ENCODE measurements around the gene CHL1.

CHL1 gene

DNA sequence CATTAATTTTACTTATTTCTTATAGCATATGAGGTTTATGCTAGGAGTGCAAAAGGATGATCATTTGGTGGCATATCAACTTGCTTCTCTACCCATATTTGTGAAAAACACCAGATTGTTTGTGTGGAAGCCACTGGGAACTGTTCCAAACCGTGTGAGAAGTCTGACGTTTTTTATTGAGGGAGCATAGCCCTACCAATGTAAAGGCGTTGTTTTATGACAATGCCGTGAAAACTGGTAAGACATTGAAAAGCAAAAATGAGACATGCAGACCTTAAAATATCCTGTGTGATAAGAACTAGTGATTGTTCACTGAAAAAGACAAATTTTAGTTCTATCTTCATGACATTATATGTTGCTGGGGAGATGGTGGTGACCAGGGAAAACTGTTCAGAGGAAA lies 87.8 kb downstream of the CHL1 start:
- DNase-seq (ENCODE audit: low spot score) = no peak

DNA sequence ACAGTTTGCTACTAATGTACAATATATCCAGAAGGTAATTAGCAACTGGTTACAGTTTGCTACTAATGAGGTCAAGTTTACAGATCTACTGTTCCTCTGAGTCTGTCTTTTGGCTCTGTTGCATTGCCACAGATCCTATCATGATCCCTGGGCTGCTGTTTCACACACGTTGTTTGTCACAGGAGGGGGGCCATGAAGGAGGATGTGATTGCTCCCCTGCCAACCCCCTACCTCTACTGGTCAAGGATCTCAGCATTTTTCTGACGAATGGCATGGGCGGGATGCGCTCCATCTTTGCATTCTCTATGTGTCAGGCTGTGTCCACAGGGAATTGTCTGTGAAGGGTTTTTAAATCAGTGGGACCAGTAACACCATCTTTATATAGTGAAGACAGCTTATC lies 91.9 kb downstream of the CHL1 start:
- DNase-seq (ENCODE audit: low spot score) = no peak

DNA sequence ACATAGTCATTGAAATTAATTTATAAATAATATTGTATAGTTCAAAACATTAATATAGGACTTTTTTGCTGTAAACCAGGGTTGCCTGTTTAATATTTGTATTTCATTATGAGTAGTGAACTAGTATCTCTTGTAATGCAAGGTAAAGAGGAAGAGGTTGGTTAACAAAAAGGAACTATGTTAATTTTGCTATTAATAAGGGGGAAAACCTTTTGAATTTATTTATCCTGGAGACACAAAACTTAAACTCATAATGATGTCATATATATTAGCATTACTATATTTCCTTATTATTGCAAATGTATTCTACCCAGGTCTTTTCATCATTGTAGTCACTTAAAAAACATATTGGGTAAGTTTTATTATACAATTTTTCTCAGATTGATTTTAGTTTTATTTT lies 94.5 kb downstream of the CHL1 start:
- no peak for DNase-seq (ENCODE audit: low spot score)

DNA sequence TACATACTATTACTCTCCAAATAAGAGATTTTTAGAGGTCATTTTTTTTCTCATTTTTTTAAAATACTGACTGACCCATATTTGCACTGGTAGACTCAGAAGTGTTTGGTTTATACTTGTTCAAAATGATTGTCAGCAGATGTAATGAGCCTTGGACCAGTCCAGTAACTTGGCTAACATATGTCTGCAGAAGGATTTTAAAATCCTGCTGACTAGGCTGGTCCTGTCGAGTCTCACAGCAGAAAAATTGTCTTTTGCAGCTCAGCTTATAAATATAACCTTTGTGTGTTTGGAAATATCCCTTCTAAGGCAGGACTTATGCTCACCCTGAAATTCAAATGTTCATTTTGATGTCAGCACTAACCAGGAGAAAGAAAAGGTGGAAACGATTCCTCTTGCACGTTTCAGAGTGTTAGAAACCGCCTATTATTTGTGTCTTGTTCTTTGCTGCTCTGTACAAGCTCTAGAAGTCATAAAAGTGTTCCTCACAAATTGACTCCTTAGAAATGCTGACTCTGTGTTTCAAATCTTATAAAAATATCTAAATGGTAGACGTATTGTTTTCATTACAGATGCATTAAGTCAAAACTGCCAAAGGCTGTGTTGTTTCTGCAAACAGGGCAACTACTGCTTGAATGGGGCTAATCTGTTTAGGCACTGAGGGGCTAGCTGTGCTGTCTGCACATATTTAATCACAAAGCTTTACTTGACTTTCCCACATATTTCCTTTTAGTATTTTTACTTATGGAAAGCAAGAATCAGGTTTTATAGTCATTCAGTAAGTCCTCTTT lies 95.3 kb downstream of the CHL1 start:
- DNase-seq (ENCODE audit: low spot score) = no peak

DNA sequence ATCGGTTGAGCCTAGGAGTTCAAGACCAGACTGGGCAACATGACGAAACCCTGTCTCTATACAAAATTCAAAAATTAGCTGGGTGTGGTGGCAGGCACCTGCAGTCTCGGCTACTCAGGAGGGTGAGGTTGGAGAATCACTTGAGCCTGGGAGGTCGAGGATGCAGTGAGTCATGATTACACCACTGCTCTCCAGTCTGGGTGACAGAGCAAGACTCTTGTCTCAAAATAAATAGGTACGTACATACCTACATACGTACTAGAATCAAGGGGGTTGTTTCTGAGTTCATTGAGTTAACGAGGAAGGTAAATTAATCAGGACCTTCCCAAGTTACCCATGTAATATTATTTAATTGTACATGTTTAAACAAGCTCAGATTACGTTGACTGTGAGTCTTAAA lies 97.5 kb downstream of the CHL1 start:
- DNase-seq (ENCODE audit: low spot score) = no peak

DNA sequence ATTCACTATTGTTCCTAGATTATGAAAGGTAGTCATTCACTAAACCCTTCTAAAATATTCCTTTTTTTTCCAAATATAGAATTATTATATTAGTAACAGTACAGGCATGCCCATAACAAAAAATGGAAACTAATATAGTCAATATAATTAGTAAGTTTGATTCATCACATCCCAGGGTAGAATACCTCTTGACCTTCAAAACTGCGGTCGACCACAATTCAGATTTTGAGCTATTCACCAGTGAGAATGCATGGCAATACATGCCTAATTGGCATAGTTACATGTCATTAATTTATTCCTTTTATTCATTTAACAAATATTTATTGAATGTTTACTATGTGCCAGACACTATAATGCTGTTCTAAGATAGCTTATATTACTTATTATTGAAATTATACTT lies 98.0 kb downstream of the CHL1 start:
- DNase-seq (ENCODE audit: low spot score) = no peak

DNA sequence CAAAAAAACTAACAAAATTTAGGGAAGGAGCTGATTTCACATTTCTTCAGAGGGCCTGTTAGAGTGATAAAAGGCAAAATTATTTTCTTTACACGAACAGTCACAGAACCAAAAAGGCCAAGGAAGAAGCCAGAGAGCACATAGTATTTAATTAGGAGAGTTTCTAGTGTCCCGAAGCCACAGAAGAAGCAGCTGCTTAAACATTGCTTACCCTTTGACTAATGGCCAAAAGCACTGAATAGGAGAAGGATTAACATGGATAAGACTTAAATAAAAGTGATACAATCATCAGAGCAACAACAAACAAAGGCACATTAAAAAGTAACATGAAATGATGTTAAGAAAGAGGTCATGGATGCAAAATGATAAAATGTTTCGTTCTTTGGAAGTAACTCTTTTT lies 98.6 kb downstream of the CHL1 start:
- no peak for DNase-seq (ENCODE audit: low spot score)

DNA sequence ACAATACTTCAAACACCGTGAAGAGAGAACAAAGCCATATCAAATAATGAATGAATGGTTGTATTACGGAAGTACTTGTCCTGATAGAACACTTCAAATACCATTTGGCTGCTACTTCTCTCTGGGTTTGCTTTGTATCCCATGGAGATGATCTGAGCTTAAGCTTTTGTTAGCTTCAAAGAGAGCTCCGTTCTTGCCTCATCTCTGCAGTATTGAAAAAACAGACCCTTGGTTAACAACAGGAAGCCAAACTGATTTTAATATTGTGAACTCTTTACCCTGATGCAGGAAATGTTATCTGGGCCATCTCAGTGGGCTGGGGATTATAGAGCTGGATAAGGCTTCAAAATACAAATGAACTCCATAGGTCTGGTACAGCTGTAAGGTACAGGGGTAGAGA lies 101.0 kb downstream of the CHL1 start:
- DNase-seq (ENCODE audit: low spot score) = no peak

DNA sequence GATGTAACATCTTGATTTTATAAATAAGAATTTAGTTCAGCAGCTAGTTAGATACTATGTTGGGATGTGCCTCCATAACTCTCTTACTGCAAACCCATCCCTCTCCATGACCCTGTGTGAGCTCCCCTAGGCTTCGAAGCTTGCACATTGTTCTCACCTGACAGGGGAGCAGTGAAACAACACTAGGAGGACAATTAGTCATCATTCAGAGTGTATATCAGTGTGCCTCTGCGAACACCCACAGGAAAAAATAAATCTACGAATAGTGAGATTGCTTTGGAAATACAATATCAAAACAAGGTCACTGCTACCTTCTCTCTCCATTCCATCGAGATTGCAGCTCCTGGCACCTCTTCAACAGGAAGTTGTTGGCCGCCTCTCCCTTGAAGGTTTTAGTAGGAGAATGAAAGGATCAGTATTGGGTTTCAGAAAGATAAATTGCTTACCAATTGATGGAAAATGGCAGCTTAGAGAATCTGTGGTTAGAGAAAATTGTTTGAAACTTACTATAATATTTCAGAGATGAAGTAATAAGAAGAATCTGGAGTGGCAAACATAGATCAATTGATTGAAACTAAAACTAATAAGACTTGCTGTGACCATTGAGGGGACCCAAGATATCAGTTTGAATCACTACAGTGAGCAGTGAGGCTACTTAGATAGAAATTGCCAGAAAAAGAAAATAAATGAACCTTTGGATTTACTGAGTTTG lies 103.2 kb downstream of the CHL1 start:
- DNase-seq (ENCODE audit: low spot score) = no peak

DNA sequence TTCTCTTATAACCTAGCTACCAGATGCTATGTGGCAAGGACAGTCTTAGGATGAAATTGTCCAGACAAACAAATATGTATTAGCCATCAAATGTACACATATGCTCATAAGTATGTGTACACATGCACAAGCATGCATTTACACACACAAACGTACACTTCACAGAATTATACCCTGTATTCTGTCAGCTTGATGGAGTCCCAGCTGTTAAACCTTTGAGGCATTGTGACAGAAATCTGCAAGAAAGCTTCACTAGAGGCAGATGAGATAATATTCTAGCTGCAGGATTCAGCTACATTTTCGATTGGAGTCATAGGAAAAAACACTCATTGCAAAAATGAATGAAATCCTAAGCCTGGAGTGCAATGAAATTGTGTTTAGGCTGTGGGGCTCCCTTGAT lies 110.6 kb downstream of the CHL1 start:
- DNase-seq (ENCODE audit: low spot score) = no peak

DNA sequence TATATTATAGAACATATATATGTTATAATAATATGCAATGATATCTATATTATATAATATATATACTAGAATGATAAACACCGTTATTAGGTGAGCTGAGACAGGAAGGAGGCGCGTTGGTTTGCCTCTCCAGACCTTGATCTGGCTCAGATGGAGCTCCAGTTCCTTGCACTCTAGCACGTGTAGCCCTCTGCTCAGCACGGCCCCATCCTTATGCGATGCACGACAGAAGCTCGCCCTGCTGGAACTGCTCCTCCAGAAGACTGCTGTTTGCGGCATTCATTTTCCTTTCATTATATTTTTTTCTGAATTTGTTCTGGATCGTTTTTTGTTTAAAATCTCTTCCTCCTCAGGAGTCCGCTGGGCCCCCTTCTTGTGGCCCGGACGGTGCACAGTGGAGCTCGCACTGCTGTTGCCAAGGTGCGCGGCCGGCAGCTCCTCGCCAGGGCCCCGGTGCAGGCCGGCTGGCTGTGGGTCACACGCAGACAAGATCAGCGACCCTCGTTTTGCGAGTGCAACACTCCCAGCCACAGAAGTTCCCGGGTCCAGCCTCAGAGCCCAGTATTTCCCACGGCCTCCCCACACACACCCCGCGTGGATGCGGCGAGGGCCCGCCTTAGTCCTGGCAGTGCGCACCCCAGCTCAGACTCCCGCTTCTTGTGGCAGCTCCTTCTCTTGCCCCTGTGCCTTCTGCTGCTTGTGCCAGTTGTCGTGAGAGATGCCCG lies 112.2 kb downstream of the CHL1 start:
- no peak for DNase-seq (ENCODE audit: low spot score)

DNA sequence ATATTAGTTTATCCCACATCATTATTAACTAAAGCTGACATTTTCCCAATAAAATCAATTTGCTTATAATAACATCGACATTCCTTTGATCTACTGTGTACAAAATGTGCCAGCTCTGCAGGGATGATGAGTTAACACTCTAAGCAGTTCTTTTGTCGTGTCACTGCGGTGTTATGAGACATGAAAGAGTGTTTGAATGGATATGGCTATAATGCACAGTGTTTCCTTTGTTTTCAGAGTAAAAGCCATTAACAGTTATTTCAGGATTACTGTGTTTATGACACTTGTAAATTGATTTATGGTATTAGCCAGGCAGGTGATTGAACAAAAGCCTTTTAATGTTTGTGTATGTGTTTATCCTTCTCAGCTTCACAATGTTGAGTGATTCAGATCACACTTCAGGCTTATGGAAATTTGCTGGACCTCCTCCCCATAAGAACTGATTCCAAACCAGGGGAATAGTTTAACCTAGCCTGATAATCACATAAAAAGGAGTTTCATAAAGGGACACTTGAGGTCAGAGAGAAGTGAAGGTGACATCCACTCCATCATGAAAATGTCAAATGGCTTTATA lies 115.7 kb downstream of the CHL1 start:
- DNase-seq (ENCODE audit: low spot score) = no peak

DNA sequence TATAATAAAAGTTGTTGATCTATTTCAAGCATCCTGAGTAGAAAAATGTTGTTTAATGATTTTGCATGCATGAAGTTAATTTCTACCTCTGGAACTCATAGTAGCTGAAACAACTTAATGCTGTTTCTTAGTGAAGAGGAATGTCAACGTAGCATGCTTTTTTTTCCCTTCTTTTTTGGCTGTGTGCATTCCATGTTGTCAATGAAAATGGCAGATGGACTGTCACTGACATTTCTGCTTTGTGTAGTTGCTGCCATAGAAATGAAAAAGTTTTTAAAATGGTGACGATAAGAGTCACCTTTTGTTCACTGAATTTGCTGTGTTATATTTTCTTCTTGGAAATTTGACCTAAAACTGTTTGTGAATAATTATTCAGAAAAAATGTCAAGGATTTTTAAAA lies 116.3 kb downstream of the CHL1 start:
- DNase-seq (ENCODE audit: low spot score) = no peak

DNA sequence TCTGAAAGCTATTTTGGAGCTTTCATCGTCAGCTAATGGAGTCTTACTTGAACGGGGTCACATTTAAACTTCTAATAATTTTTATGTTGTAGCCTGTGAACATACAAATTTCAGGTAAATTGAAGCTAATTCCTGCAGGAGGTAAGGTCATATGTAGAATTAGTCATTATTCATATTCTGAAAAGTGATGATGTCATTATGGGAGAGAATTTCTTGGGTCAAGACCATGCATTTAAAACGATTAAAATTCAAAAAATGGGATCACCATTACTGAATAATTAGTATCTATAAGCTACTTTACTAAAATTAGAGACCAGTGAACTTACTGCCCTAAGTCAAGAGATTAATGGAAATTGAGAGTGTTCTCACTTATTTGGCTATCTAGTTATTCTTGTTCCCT lies 120.4 kb downstream of the CHL1 start:
- no peak for DNase-seq (ENCODE audit: low spot score)

DNA sequence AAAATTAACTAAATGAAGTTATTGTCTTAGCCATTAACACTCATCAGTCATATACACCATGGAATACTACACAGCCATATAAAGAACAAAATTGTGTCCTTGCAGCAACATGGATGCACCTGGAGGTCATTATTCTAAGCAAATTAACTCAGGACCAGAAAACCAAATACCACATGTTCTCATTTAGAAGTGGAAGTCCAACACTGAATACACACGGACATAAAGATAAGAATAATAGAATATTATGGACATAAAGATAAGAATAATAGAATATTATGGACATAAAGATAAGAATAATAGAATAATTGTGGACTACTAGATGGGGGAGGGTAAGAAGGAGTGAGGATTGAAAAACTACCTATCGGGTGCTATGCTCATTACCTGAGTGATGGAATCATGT lies 122.3 kb downstream of the CHL1 start:
- no peak for DNase-seq (ENCODE audit: low spot score)

DNA sequence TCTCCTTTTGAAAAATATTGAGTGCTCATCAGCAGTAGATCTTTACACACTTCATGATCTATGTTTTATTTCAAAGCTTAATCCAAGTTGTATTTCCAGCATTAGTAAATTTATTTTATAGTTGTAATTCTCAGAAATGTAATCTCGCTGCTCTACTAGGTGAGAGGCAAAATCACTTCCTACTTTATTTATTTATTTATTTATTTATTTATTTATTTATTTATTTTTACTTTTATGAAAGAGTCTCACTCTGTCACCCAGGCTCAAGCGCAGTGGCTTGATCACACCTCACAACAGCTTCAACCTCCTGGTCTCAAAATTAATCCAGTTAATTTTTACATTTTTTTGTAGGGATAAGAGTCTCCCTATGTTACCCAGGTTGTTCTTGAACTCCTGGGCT lies 127.9 kb downstream of the CHL1 start:
- no peak for DNase-seq (ENCODE audit: low spot score)

DNA sequence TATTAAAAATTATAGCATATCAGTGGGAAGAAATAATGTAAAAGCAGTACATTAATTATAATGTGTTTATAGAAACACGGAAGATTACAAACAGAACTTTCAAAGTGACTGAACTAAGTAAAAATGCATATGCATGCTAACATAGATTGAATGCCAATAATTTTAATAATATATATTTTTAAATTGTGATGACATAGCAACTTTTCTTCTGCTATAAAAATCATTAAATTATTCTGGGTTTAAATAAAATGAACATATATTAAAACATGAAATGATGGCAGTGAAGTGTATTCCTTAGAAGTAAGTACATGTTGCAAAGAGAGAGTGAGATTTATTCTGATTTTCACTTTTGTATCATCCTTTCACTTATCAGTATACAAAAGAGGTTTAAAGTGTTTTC lies 128.9 kb downstream of the CHL1 start:
- DNase-seq (ENCODE audit: low spot score) = no peak

DNA sequence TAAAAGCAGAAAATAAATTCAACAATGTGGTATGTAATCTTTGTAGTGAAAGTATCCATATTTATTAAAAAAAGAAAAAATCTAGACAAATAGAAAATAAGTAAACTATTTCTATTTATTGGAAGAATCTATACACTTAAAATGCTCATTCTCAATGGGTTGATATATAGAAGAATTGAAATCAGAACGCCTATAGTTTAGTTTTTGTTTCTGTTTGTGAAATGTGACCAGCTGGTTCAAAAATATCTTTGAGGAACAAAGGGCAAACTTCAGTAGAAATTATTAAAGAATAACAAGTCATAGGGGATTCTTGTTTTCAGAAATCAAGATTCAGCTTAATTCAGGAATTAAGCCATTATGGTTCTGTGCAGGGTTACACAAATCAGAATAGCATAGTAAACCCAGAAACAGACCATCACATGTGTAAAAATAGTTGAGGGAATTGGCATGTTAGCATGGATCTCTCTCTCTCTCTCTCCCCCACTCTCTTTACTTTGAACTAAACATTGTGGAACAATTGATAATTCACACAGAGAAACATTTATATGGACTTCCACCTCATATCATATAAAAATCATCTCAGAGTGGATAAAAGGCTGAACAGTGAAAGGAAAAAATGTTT lies 134.0 kb downstream of the CHL1 start:
- no peak for DNase-seq (ENCODE audit: low spot score)

DNA sequence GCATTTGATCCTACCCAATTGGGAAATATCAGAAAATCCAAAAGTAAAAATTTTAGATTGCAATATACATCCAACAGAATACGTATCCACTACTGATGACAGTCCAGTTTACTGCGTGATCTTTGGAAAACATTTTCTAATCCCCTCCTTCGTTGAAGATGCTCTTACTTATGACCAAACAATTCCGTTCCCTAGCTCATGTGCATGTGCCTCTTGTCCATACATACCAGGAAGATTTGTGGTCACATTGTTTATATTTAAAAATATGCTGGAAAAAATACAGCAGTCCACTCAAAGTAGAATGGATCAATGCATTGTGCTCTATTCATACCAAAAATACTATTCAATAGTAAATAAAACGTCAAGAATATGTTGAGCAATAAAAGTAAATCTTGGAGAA lies 135.3 kb downstream of the CHL1 start:
- no peak for DNase-seq (ENCODE audit: low spot score)

DNA sequence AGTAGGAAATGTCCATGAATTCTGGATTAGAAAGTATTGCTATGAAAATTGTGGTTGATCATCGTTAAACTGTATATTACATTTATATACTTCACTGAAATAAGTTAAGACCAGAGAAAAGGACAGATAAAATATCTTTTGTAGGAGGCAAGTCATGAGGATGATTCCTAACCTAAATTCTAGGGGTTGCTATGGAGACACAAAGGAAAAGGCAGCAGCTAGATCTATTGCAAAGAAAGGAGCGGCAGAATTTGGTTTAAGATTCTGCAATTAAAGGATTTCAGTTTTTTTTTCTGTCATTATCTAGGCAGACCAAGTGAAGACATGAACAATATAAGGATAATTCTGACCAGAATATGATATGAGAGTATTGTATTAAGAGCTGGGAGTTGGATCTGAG lies 136.1 kb downstream of the CHL1 start:
- no peak for DNase-seq (ENCODE audit: low spot score)

DNA sequence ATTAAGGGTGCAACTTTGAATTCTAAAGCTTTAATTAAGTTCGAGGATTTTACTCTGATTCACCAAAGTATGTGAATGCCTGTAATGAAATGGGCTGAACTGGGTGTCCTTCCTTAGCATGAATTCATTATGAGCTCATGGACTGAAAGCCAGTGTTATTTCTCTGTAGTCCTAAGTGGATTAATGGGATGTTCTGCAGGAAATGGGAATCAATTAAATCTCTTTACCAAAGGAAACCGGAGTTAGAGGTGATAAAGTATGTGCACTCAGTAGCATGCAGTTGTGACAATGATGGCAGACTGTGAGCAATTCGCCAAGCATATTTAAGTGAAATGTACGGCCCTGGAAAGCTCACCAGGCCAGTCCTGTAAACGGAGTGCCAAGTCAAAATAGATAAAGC lies 138.7 kb downstream of the CHL1 start:
- no peak for DNase-seq (ENCODE audit: low spot score)

DNA sequence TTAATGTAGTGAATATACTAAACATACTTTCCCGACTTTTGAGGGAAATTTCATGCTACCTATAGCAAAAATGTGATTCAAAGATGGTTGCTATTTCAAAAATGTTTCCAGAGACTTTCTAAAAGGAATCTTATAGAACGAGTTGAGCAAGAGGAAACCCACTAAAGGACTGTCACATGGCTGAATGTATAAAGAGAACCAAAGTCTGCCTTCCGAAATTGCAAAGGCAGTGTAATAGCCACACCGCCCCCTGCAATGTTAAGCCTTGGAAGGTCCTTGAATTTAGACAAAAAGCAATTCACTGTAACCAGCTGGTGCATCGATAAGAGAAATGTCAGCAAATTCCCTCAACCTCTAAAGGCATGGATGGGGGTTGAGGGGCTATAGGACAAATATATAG lies 142.8 kb downstream of the CHL1 start:
- DNase-seq (ENCODE audit: low spot score) = no peak
